GM13977 (cell line): ENCODE results near the gene SNX24.

Experiments
- DNase-seq: peaks from one replicate; pipeline ENCODE4 v3.0.0; 2012; ENCODE audit warnings: low spot score
- CTCF ChIP-seq: IDR thresholded peaks from 2 replicates; pipeline ENCODE4 v1.5.1; 2012; ENCODE audit warnings: mild to moderate bottlenecking, control low read depth; ENCODE audit not compliant: insufficient read depth; ENCODE audit errors: extremely low read depth, missing control alignments
- in situ Hi-C: fragments of 300-500 bp; cut with MboI; formaldehyde crosslinking; loops from one replicate; pipeline ENCODE4 v1.12.0; 2022; ENCODE audit warnings: low sequenced_read_pairs, low pct_unique_long_range_greater_than_20kb, mixed read lengths, inconsistent platforms; ENCODE audit not compliant: unreplicated experiment

SNX24 gene

GRCh38 chr5:122896598-122897282, 51.3 kb downstream of the SNX24 start:
- no peak for DNase-seq
- in situ Hi-C loops, result no loop called here
- peak; percentile 65 for TF ChIP-seq CTCF

- DNase-seq, result no peak
- no peak for TF ChIP-seq CTCF
- in situ Hi-C loops, result no loop called here
These were observed 51.8 kb downstream of the SNX24 start for GRCh38 chr5:122897283-122897602.

- in situ Hi-C loops, result no loop called here
- DNase-seq, result no peak
- TF ChIP-seq CTCF, result no peak
These were observed 55.9 kb downstream of the SNX24 start for GRCh38 chr5:122901346-122901745.

- no peak for TF ChIP-seq CTCF
- in situ Hi-C loops, result no loop called here
- no peak for DNase-seq
These were observed 56.9 kb downstream of the SNX24 start for GRCh38 chr5:122902263-122902662.

GRCh38 chr5:122906768-122907167, 61.4 kb downstream of the SNX24 start:
- TF ChIP-seq CTCF, result no peak
- in situ Hi-C loops, result no loop called here
- no peak for DNase-seq

GRCh38 chr5:122907276-122907675, 61.9 kb downstream of the SNX24 start:
- DNase-seq, result no peak
- no peak for TF ChIP-seq CTCF
- in situ Hi-C loops, result no loop called here

- DNase-seq, result no peak
- in situ Hi-C loops, result no loop called here
- TF ChIP-seq CTCF, result no peak
These were observed 62.7 kb downstream of the SNX24 start for GRCh38 chr5:122908108-122908507.
